ENCODE data around the gene ARSG. TPM values are rescaled to one million over a fixed set of nuclear protein-coding genes. Genes with fewer than 3 reads are reported as not detected.
A peak's percentile ranks its signal among the peaks of the same experiment; 100 is the strongest.

Gene ARSG
- total and polyA plus RNA-seq, 2 of the 13 experiments (the other 11 are each of a cell fraction or from before 2014, with no cell fraction given) = 3.7 to 15.2 TPM

GRCh38 chr17:68291836-68292688 lies 767 bp downstream of the ARSG start (continued):
- TF ChIP-seq ZNF362 (CRISPR knock-in tag; IDR thresholded peaks at IDR 0.05; ENCODE audit: borderline replicate concordance) (0 out of 2 replicates have a peak, but pooled peaks have one; percentile 9), TP53 (CRISPR knock-in tag; conservative IDR thresholded peaks at IDR 0.05) (no peak), ZBTB40 (IDR thresholded peaks at IDR 0.05) (no peak), ZBTB40 (CRISPR knock-in tag; IDR thresholded peaks at IDR 0.05) (peak; percentile 27; the same call in 1 of the 2 replicates), ZBTB14 (CRISPR knock-in tag; IDR thresholded peaks at IDR 0.05) (peak; percentile 81), ZNF687 (CRISPR knock-in tag; IDR thresholded peaks at IDR 0.05) (peak; percentile 96), ARID3A (IDR thresholded peaks at IDR 0.05; ENCODE audit: low read depth, low read length) (no peak), ZNF589 (CRISPR knock-in tag; conservative IDR thresholded peaks at IDR 0.05) (peak; percentile 93)
